Thoracic aorta (tissue), 2 donors: ENCODE results near the gene SPOCK1. TPM values are rescaled to one million over a fixed set of nuclear protein-coding genes. Genes with fewer than 3 reads are reported as not detected.

Experiments
- ATAC-seq: fragments of 150-250 bp; one replicate; pipeline ENCODE4 v1.8.0; 2017; ENCODE audit warnings: low read depth; ENCODE audit not compliant: insufficient number of reproducible peaks, low FRiP score
- DNase-seq: peaks from one replicate; pipeline ENCODE4 v3.0.0-alpha.2; 2020; ENCODE audit warnings: low spot score
- H3K27ac ChIP-seq, 2 donors: fragments of 200-600 bp; sonication (generic); 1 replicate in 1 of 2; 2 replicates in 1 of 2; pipeline ENCODE4 v1.5.1; 2016; ENCODE audit warnings: mild to moderate bottlenecking in 2 of 2, moderate library complexity in 2 of 2
- H3K27me3 ChIP-seq: fragments of 200-600 bp; sonication (generic); replicated peaks from 2 replicates; pipeline ENCODE4 v1.6.0; 2016; ENCODE audit warnings: mild to moderate bottlenecking; ENCODE audit not compliant: insufficient read depth
- H3K36me3 ChIP-seq: fragments of 200-600 bp; sonication (generic); one replicate; pipeline ENCODE4 v1.5.1; 2016
- H3K4me1 ChIP-seq, 2 donors: fragments of 200-600 bp; sonication (generic); 1 replicate in 1 of 2; 2 replicates in 1 of 2; pipeline versions ENCODE4 v1.5.1 to v1.6.0; 2016; ENCODE audit warnings: low read depth in 2 of 2, mild to moderate bottlenecking in 1 of 2; ENCODE audit not compliant: control insufficient read depth in 1 of 2
- H3K4me3 ChIP-seq: fragments of 200-600 bp; sonication (generic); 2 replicates; pipeline ENCODE4 v1.5.1; 2016; ENCODE audit warnings: mild to moderate bottlenecking
- H3K9me3 ChIP-seq: fragments of 200-600 bp; sonication (generic); 2 replicates; pipeline ENCODE4 v1.5.1; 2016
- total RNA-seq, 2 donors: library from RNA; depleted of rRNA; stranded (reverse); fragments of >200 nt; gene quantifications; one replicate each; pipeline versions ENCODE4 v1.1.0 to v1.2.3, GENCODE V29; 2016
- TF ChIP-seq, protein P1 (sequence below): fragments of 200-600 bp; sonication (generic); IDR thresholded peaks from one replicate; pipeline ENCODE4 v1.5.1; 2019; ENCODE audit warnings: antibody characterized with exemption

Gene SPOCK1
- total RNA-seq, 2 donors from 2014 or later, result 25.2 to 43.2 TPM

DNA sequence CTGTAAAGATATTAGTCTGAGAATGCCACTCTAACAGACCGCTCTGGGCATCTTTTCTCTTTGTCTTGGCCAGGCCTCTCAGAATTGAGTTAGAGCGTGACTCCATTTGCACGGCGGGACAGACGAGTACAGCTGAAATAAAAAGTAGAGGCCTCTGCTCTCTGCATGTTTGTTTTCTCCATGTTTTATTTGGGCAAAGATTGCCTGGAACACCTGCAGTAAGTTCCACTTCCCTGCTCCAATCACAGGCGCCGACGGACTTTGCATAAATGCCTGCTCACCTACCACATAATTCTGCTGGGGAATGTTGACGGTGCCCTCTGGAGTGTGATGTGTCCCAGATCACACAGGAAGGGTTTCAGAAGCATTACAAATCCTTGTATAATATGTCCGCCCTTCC is 10.6 kb downstream of the SPOCK1 start:
- H3K27me3 ChIP-seq, result no peaks in the 10 kb centered on the region
- H3K4me1 ChIP-seq, result peaks cover 0 to 17% of the 10 kb centered on the region in 2 donors
- DNase-seq (no peak), ATAC-seq (no peak)
- no peak overlapping the region for H3K4me3 ChIP-seq
- H3K9me3 ChIP-seq, result no peaks in the 10 kb centered on the region
- no peaks in the 10 kb centered on the region for H3K36me3 ChIP-seq
- no peak overlapping the region for H3K27ac ChIP-seq
- TF ChIP-seq, protein P1, sequence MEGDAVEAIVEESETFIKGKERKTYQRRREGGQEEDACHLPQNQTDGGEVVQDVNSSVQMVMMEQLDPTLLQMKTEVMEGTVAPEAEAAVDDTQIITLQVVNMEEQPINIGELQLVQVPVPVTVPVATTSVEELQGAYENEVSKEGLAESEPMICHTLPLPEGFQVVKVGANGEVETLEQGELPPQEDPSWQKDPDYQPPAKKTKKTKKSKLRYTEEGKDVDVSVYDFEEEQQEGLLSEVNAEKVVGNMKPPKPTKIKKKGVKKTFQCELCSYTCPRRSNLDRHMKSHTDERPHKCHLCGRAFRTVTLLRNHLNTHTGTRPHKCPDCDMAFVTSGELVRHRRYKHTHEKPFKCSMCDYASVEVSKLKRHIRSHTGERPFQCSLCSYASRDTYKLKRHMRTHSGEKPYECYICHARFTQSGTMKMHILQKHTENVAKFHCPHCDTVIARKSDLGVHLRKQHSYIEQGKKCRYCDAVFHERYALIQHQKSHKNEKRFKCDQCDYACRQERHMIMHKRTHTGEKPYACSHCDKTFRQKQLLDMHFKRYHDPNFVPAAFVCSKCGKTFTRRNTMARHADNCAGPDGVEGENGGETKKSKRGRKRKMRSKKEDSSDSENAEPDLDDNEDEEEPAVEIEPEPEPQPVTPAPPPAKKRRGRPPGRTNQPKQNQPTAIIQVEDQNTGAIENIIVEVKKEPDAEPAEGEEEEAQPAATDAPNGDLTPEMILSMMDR, result no peak

DNA sequence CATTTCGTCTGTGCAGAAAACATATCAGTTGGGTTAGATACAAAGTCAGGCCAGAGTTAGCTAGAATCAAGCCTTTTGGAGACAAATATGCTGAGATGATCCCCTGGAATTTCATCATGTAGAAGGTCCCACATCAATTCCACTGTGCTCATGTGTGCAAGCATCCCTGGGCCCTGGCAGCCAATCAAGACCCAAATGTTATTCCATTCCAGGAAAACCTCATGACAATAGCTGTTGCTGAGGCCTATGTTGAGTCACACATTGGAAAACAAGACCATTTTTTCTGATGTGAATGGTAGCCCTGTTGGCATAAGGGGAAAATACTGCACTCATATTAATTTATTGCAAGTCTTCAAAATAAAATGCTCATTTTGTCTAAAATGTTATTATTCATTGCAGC is 11.5 kb downstream of the SPOCK1 start:
- no peak overlapping the region for H3K27ac ChIP-seq
- no peak for ATAC-seq

DNA sequence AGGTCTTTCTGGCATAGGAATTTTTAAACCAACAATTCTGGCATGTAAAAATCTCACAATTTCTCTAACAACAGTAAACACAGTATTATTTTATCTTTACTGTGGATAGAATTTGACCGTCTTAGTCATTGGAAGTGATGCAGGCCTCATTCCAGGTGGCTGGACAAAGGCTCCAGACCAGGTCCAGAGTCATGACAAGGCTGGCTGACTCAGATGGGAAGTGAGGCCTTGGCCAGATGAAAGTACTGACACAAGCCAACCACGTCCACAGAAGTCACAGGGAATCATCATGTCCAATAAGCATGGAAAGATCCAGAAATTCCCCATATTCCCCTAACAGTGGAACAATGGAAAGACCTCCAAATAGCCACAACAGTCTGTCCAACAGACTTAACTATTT is 12.4 kb downstream of the SPOCK1 start:
- ATAC-seq (no peak), DNase-seq (no peak)
- peak overlapping the region; percentile 34 to 39 for H3K27ac ChIP-seq
- no peaks in the 10 kb centered on the region for H3K27me3 ChIP-seq
- no peak overlapping the region for H3K4me3 ChIP-seq
- H3K9me3 ChIP-seq, result no peaks in the 10 kb centered on the region
- TF ChIP-seq, protein P1, result no peak
- H3K36me3 ChIP-seq, result no peaks in the 10 kb centered on the region
- peaks cover 0 to 17% of the 10 kb centered on the region in 2 donors for H3K4me1 ChIP-seq

More for the DNA sequence above, 11.5 kb downstream of the SPOCK1 start:
- no peaks in the 10 kb centered on the region for H3K36me3 ChIP-seq
- no peak for DNase-seq
- H3K4me1 ChIP-seq, result peaks cover 0 to 17% of the 10 kb centered on the region in 2 donors
- H3K27me3 ChIP-seq, result no peaks in the 10 kb centered on the region
- no peaks in the 10 kb centered on the region for H3K9me3 ChIP-seq
- TF ChIP-seq, protein P1, result no peak
- no peak overlapping the region for H3K4me3 ChIP-seq

DNA sequence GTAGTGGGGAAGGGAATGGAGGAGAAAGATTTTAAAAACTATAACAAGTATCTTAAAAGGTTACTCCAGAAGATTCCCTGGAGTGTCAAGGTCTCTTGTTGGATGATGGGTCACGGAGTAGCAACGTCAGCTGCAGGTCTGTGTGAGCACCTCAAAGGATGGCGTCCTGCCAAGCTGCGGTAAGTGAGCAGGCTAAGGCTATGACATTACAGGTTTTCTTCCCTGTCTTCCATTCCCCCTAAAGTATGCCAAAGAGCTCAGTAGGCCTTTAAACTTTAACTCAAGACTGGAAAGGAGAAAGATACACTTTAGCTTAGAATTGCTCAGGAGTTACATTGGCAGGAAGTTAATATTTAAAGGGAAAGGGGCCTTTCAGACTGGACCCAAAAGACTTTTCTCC is 17.5 kb downstream of the SPOCK1 start:
- ATAC-seq (no peak), DNase-seq (no peak)
- Histone ChIP-seq H3K9me3 (no peaks in the 10 kb centered on the region), H3K27me3 (no peaks in the 10 kb centered on the region), H3K27ac (no peak overlapping the region), H3K4me3 (no peak overlapping the region), H3K36me3 (no peaks in the 10 kb centered on the region), H3K4me1 (peaks cover 0 to 7% of the 10 kb centered on the region in 2 donors)
- TF ChIP-seq, protein P1, result no peak

DNA sequence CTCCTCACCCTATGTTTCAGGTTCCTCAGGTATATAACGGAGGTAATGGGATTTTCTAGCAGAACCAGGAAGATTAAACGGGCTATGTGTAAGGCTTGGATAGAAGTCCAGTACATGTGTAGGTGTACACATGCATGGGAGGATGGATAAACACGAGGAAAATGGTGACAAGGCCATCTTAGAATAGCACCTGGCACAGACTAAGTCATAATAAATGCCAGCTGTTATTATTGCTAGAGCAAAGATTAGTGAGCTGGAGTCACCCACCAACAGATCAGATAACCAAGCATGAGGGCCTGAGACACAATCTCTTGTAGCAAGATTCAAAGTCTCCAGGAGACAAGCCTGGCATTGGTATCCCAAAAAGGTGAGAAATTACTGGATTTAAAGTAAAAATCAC is 21.1 kb downstream of the SPOCK1 start:
- no peak for ATAC-seq
- H3K27me3 ChIP-seq, result no peaks in the 10 kb centered on the region
- no peak overlapping the region for H3K4me3 ChIP-seq
- no peaks in the 10 kb centered on the region for H3K36me3 ChIP-seq
- TF ChIP-seq, protein P1, result no peak
- no peaks in the 10 kb centered on the region for H3K9me3 ChIP-seq
- no peak overlapping the region for H3K27ac ChIP-seq
- no peak for DNase-seq
- H3K4me1 ChIP-seq, result no peaks in the 10 kb centered on the region
